ENCODE measurements around the gene RNFT1. TPM values are rescaled to one million over a fixed set of nuclear protein-coding genes. Genes with fewer than 3 reads are reported as not detected.
A peak's percentile ranks its signal among the peaks of the same experiment; 100 is the strongest.
"Not testable (repeated sequence)": the region's sequence is repeated elsewhere in the genome, so short reads cannot be mapped to it uniquely, and the experiment has no call there.

RNFT1 gene
- total RNA-seq, 6 donors from 2014 or later = 5.8 to 40.3 (median 28.8) TPM

- no peaks in the 10 kb centered on the region for H3K4me1 ChIP-seq
- H3K27me3 ChIP-seq = peaks cover 0 to 2% (median 0%) of the 10 kb centered on the region in 4 donors
- TF ChIP-seq POLR2A (IDR thresholded peaks at IDR 0.05) (no peak), POLR2AphosphoS5 (IDR thresholded peaks at IDR 0.05) (no peak), EP300 (IDR thresholded peaks at IDR 0.05) (no peak), CTCF (IDR thresholded peaks at IDR 0.05) (no peak)
- H3K36me3 ChIP-seq = no peaks in the 10 kb centered on the region
- no peak for DNase-seq
- no peak overlapping the region for H3K4me3 ChIP-seq
- H3K27ac ChIP-seq = no peak overlapping the region
- WGBS, 2 donors = 98 to 100% methylated on average over 1 of the region's 1 CpG
- no peak for ATAC-seq (ENCODE audit: low FRiP score in 2 of 2)
- no peaks in the 10 kb centered on the region for H3K9me3 ChIP-seq
Measured at GRCh38 chr17:59972778-59973177, 8.2 kb upstream of the RNFT1 start.

GRCh38 chr17:59971771-59972170 lies 7.2 kb upstream of the RNFT1 start:
- DNase-seq; H3K4me1 ChIP-seq; H3K27me3 ChIP-seq; ATAC-seq (ENCODE audit: low FRiP score in 2 of 2); H3K4me3 ChIP-seq; H3K27ac ChIP-seq; H3K36me3 ChIP-seq; H3K9me3 ChIP-seq: not testable (repeated sequence)
- WGBS, 2 donors = 90 to 98% methylated on average over 2 of the region's 2 CpGs

GRCh38 chr17:59963738-59964481 lies 630 bp downstream of the RNFT1 start:
- WGBS, 2 donors = 4 to 5% methylated on average over 20 to 21 of the region's 21 CpGs
- DNase-seq = peak in 1 of 2 donors; percentile 51
- Histone ChIP-seq H3K36me3 (peaks cover 0 to 4% (median 0%) of the 10 kb centered on the region in 4 donors), H3K27me3 (no peaks in the 10 kb centered on the region), H3K9me3 (no peaks in the 10 kb centered on the region), H3K27ac (peak overlapping the region; percentile 89 to 97 (median 94)), H3K4me3 (peak overlapping the region; percentile 56 to 85 (median 78)), H3K4me1 (peaks cover 10 to 18% (median 17%) of the 10 kb centered on the region in 4 donors)
- ATAC-seq (ENCODE audit: low FRiP score in 2 of 2) = peak; percentile 62 to 78
- TF ChIP-seq POLR2AphosphoS5 (IDR thresholded peaks at IDR 0.05) (no peak), EP300 (IDR thresholded peaks at IDR 0.05) (no peak), POLR2A (IDR thresholded peaks at IDR 0.05) (no peak), CTCF (IDR thresholded peaks at IDR 0.05) (no peak)

- TF ChIP-seq POLR2AphosphoS5 (IDR thresholded peaks at IDR 0.05) = no peak
- no peak for TF ChIP-seq CTCF (IDR thresholded peaks at IDR 0.05)
- no peak for TF ChIP-seq EP300 (IDR thresholded peaks at IDR 0.05)
- no peak for TF ChIP-seq POLR2A (IDR thresholded peaks at IDR 0.05)
- H3K27me3 ChIP-seq = no peaks in the 10 kb centered on the region
- peaks cover 0 to 14% (median 0%) of the 10 kb centered on the region in 4 donors for H3K36me3 ChIP-seq
- H3K4me3 ChIP-seq = peak overlapping the region in 1 of 4 donors; percentile 74
- 94 to 96% methylated on average over 6 of the region's 6 CpGs for WGBS, 2 donors
- peaks cover 10 to 18% (median 17%) of the 10 kb centered on the region in 4 donors for H3K4me1 ChIP-seq
- ATAC-seq (ENCODE audit: low FRiP score in 2 of 2) (no peak), DNase-seq (no peak)
- no peak overlapping the region for H3K27ac ChIP-seq
- no peaks in the 10 kb centered on the region for H3K9me3 ChIP-seq
Measured at GRCh38 chr17:59962739-59963318, 1.7 kb downstream of the RNFT1 start.

- not testable (repeated sequence) for H3K4me3 ChIP-seq; ATAC-seq (ENCODE audit: low FRiP score in 2 of 2); H3K9me3 ChIP-seq; DNase-seq; H3K27me3 ChIP-seq; H3K27ac ChIP-seq
- H3K4me1 ChIP-seq = peaks cover 6 to 15% (median 10%) of the 10 kb centered on the region in 4 donors
- H3K36me3 ChIP-seq = peaks cover 0 to 46% (median 9%) of the 10 kb centered on the region in 4 donors
- 95 to 97% methylated on average over 8 of the region's 8 CpGs for WGBS, 2 donors
Measured at GRCh38 chr17:59959574-59959973, 5.0 kb downstream of the RNFT1 start.

Data from upper lobe of left lung (tissue), 6 donors.